ENCODE data around the gene TBX2. TPM values are rescaled to one million over a fixed set of nuclear protein-coding genes. Genes with fewer than 3 reads are reported as not detected.
A peak's percentile ranks its signal among the peaks of the same experiment; 100 is the strongest.

Gene TBX2
- total RNA-seq, 1 experiment from 2014 or later, result 42.7 TPM

- Histone ChIP-seq H3K4me3 (no peak overlapping the region), H3K36me3 (peaks cover 50% of the 10 kb centered on the region), H3K9me3 (replicated peaks) (no peaks in the 10 kb centered on the region; the same call in 1 of the 2 replicates), H3K27me3 (no peaks in the 10 kb centered on the region), H3K4me1 (peaks cover 5% of the 10 kb centered on the region; the same call in 1 of the 2 replicates), H3K27ac (no peak overlapping the region)
- no peak for DNase-seq
Measured at GRCh38 chr17:61408151-61409041, 8.8 kb downstream of the TBX2 start.

GRCh38 chr17:61409301-61410112 is 9.9 kb downstream of the TBX2 start:
- H3K4me1 ChIP-seq, result no peaks in the 10 kb centered on the region
- no peaks in the 10 kb centered on the region for H3K27me3 ChIP-seq
- no peaks in the 10 kb centered on the region; the same call in 1 of the 2 replicates for H3K9me3 ChIP-seq (replicated peaks)
- DNase-seq, result peak; percentile 40 to 61
- H3K27ac ChIP-seq, result peak overlapping the region; percentile 32; the same call in 1 of the 2 replicates
- peak overlapping the region; percentile 46 for H3K4me3 ChIP-seq
- peaks cover 39% of the 10 kb centered on the region for H3K36me3 ChIP-seq

GRCh38 chr17:61410141-61411010 is 10.7 kb downstream of the TBX2 start:
- Histone ChIP-seq H3K9me3 (replicated peaks) (no peaks in the 10 kb centered on the region; the same call in 1 of the 2 replicates), H3K4me1 (no peaks in the 10 kb centered on the region), H3K4me3 (no peak overlapping the region), H3K27me3 (no peaks in the 10 kb centered on the region), H3K36me3 (peaks cover 30% of the 10 kb centered on the region), H3K27ac (no peak overlapping the region)
- no peak for DNase-seq

- no peak overlapping the region for H3K4me3 ChIP-seq
- H3K9me3 ChIP-seq (replicated peaks), result no peaks in the 10 kb centered on the region; the same call in 1 of the 2 replicates
- H3K27me3 ChIP-seq, result no peaks in the 10 kb centered on the region
- H3K36me3 ChIP-seq, result peaks cover 26% of the 10 kb centered on the region
- no peak for DNase-seq
- no peak overlapping the region for H3K27ac ChIP-seq
- no peaks in the 10 kb centered on the region for H3K4me1 ChIP-seq
Measured at GRCh38 chr17:61411011-61411260, 11.3 kb downstream of the TBX2 start.

GRCh38 chr17:61411261-61412142 is 11.9 kb downstream of the TBX2 start:
- H3K27ac ChIP-seq, result no peak overlapping the region
- DNase-seq, result no peak
- no peaks in the 10 kb centered on the region for H3K27me3 ChIP-seq
- peaks cover 20% of the 10 kb centered on the region for H3K36me3 ChIP-seq
- H3K4me3 ChIP-seq, result no peak overlapping the region
- no peaks in the 10 kb centered on the region; the same call in 1 of the 2 replicates for H3K9me3 ChIP-seq (replicated peaks)
- H3K4me1 ChIP-seq, result no peaks in the 10 kb centered on the region

- Histone ChIP-seq H3K9me3 (replicated peaks) (no peaks in the 10 kb centered on the region; the same call in 1 of the 2 replicates), H3K27ac (no peak overlapping the region), H3K36me3 (peaks cover 17% of the 10 kb centered on the region), H3K27me3 (no peaks in the 10 kb centered on the region), H3K4me1 (no peaks in the 10 kb centered on the region), H3K4me3 (no peak overlapping the region)
- DNase-seq, result no peak
Measured at GRCh38 chr17:61412143-61412859, 12.7 kb downstream of the TBX2 start.

GRCh38 chr17:61412860-61413660 is 13.4 kb downstream of the TBX2 start:
- no peak overlapping the region for H3K27ac ChIP-seq
- no peaks in the 10 kb centered on the region for H3K27me3 ChIP-seq

GRCh38 chr17:61413661-61414126 is 14.1 kb downstream of the TBX2 start:
- Histone ChIP-seq H3K4me1 (no peaks in the 10 kb centered on the region), H3K27ac (no peak overlapping the region), H3K36me3 (peaks cover 5% of the 10 kb centered on the region), H3K27me3 (no peaks in the 10 kb centered on the region), H3K4me3 (no peak overlapping the region), H3K9me3 (replicated peaks) (no peaks in the 10 kb centered on the region; the same call in 1 of the 2 replicates)
- no peak for DNase-seq

More at GRCh38 chr17:61412860-61413660, 13.4 kb downstream of the TBX2 start:
- no peak overlapping the region for H3K4me3 ChIP-seq
- DNase-seq, result no peak
- peaks cover 11% of the 10 kb centered on the region for H3K36me3 ChIP-seq
- no peaks in the 10 kb centered on the region; the same call in 1 of the 2 replicates for H3K9me3 ChIP-seq (replicated peaks)
- no peaks in the 10 kb centered on the region for H3K4me1 ChIP-seq

GRCh38 chr17:61414141-61414935 is 14.7 kb downstream of the TBX2 start:
- no peaks in the 10 kb centered on the region; the same call in 1 of the 2 replicates for H3K9me3 ChIP-seq (replicated peaks)
- H3K36me3 ChIP-seq, result no peaks in the 10 kb centered on the region
- DNase-seq, result no peak
- H3K27ac ChIP-seq, result no peak overlapping the region
- H3K4me3 ChIP-seq, result no peak overlapping the region
- no peaks in the 10 kb centered on the region for H3K4me1 ChIP-seq
- H3K27me3 ChIP-seq, result no peaks in the 10 kb centered on the region

- Histone ChIP-seq H3K4me3 (no peak overlapping the region), H3K36me3 (no peaks in the 10 kb centered on the region), H3K9me3 (replicated peaks) (no peaks in the 10 kb centered on the region; the same call in 1 of the 2 replicates), H3K27ac (no peak overlapping the region), H3K4me1 (no peaks in the 10 kb centered on the region), H3K27me3 (no peaks in the 10 kb centered on the region)
- DNase-seq, result no peak
Measured at GRCh38 chr17:61414936-61415251, 15.3 kb downstream of the TBX2 start.

GRCh38 chr17:61415374-61416210 is 15.9 kb downstream of the TBX2 start:
- DNase-seq, result peak in 1 of 2 experiments; percentile 32
- no peaks in the 10 kb centered on the region; the same call in 1 of the 2 replicates for H3K9me3 ChIP-seq (replicated peaks)

More at GRCh38 chr17:61415374-61416210, 15.9 kb downstream of the TBX2 start:
- Histone ChIP-seq H3K4me1 (no peaks in the 10 kb centered on the region), H3K27me3 (no peaks in the 10 kb centered on the region), H3K4me3 (no peak overlapping the region), H3K27ac (no peak overlapping the region), H3K36me3 (no peaks in the 10 kb centered on the region)

Measured in SJCRH30 (cell line).